ENCODE measurements around the gene HMGCR.

HMGCR gene

GRCh38 chr5:75341934-75342333 lies 4.9 kb downstream of the HMGCR start:
- DNase-seq, result no peak

- no peak for DNase-seq
Observed at GRCh38 chr5:75342836-75343235, 5.8 kb downstream of the HMGCR start.

DNA sequence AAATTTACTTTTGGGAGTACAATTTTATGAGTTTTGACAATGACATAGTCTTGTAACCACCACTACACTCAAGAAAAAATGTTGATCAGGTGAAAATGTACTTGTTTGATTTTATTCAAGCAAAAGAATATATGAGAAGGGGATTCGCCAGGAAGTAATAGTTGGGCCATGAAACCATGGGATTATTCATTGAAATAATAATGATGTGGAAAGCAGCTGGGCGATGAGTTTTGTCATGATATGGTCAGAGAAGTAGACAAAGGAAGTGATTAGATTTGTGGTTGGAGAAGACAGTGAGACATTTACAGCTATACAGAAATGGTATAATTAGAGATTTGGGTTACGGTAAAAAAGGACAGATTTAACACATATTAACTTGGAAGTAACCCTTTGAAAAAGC lies 11.2 kb downstream of the HMGCR start:
- no peak for DNase-seq

GRCh38 chr5:75349663-75350062 lies 12.6 kb downstream of the HMGCR start:
- DNase-seq, result no peak

DNA sequence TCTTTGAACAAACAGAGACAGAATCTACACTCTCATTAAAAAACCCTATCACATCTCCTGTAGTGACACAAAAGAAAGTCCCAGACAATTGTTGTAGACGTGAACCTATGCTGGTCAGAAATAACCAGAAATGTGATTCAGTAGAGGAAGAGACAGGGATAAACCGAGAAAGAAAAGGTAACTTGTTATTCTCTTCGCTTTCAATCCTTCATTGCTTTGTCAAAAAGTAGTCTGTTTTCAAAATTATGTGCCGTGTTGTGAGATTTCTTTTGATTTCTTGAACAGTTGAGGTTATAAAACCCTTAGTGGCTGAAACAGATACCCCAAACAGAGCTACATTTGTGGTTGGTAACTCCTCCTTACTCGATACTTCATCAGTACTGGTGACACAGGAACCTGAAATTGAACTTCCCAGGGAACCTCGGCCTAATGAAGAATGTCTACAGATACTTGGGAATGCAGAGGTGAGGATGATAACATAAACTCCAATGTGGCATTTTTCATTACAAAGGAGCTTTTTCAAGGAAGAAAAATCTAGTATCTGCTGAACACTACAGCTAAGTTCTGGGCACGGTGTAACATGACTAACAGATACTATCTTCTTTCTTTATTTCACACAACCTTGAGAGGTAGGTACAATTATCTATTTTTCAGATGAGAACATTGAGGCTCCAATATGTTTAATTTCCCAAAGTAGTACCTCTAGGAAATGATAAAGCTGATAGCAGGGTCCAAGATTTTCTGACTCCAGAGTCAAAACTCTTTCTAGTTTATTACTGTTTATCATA lies 14.3 kb downstream of the HMGCR start:
- no peak for DNase-seq

DNA sequence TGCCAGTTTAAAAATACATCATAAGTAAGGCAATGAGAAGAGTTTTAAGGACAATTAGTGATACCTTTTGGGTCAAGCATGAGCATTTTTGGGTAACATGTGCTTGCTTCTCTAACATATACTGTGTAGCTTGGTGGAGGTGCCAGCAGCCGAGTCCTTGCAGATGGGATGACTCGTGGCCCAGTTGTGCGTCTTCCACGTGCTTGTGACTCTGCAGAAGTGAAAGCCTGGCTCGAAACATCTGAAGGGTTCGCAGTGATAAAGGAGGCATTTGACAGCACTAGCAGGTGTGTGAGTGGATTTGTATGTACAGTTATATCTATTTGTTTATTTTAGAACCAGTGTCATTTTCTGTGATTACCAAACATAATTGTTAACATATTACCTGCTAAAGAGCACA lies 18.2 kb downstream of the HMGCR start:
- DNase-seq, result no peak

GRCh38 chr5:75356719-75357118 lies 19.7 kb downstream of the HMGCR start:
- DNase-seq, result no peak

- no peak for DNase-seq
Observed at GRCh38 chr5:75358117-75358516, 21.1 kb downstream of the HMGCR start.

GRCh38 chr5:75361310-75361709 lies 24.3 kb downstream of the HMGCR start:
- DNase-seq, result no peak

DNA sequence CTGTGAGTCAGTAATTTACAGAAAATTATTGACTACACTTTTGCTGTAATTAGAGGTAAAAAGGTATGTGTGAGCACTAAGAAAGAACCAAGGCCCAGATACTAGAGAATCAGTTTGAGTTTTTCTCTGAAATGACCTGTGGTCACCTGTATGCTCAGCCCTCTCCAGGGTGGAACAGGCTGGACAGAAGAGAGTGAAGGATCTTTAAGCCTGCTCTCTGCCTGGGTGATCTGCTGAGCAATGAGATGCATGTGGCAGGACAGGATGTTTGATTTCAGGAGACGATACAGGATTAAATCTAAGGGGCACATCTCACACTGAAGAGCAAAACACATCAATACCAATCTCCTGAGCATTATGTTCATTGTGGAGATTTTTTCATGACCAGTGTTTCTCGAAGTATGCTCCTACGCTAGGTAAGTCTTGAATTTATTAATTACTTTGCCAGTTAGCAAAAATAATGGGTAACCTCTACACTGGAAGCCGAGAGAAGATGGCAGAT lies 25.5 kb downstream of the HMGCR start:
- no peak for DNase-seq

- DNase-seq, result no peak
Observed at GRCh38 chr5:75363111-75363510, 26.1 kb downstream of the HMGCR start.

DNA sequence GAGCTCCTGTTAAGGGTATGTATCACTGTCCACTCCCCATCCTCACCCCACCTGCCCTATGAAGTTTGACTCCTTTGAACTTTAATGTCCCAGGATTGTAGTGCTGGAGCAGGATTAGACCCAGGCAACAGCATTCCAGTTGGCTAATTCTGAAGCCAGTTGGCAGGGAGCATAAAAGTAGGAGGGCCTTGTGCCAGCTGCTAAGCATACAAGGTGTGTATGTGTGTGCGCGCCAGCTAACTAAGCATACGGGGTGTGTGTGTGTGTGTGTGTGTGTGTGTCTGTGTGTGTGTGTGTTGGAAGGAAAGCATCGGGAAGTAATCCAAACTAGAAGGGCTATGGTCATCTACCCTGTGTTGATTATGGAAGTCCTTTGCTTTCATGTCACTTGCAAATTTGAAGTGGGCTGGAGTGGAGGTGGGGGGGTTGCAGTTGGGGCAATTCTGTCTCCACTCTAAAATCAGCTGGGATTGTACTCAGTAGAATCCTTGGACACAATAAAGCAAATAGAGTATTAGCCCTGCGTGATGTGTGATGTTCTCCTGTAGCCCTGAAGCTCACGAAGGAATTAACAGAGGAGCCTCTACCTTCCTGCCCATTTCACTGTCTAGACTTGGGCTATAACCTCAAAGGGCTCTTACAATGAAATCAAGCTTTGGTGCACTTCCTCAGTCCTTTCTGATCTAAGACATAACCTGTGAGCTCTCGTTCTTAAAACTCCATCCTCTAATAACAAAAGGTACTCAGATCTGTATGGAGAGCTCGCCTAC lies 26.9 kb downstream of the HMGCR start:
- DNase-seq, result no peak

GRCh38 chr5:75364571-75365280 lies 27.7 kb downstream of the HMGCR start:
- no peak for DNase-seq

DNA sequence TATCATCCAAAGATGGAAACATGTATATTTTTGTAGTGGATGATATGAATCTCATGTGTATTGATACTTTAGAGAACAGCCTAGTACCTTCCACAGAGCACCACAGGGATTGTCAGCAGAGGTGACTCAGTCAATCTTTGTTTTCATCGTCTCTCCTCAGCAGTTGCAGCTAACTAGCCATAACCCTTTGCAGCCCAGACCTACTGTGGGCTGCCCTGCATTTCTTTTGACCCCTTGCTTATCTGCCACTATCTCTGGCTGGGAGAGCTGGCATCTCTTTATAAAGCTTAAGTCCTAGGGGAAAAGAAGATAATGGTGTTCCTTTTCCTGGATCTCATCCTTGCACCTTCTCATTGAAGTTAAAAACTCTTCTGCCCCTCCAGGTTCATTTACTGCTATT lies 28.7 kb downstream of the HMGCR start:
- DNase-seq, result no peak

GRCh38 chr5:75366787-75367186 lies 29.8 kb downstream of the HMGCR start:
- DNase-seq, result no peak

DNA sequence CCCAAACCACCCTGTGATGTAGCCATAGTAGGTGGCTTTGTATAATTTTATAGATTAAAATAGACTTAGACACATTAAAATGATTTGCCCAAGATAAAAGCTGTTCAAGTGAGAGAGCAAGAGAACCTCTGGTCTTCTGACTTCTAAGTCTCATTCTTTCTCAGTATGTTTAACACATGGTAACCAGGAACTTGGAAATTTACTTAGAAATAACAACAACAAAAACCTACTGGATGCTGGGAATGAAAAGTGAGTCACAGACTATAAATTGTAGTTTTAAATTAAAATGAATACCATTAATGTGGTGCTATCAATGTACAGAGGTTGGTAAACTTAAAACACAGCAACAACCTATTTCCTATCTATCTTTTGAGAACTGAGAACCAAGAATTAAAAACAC lies 30.4 kb downstream of the HMGCR start:
- DNase-seq, result no peak

GRCh38 chr5:75368391-75368790 lies 31.4 kb downstream of the HMGCR start:
- DNase-seq, result no peak

GRCh38 chr5:75373862-75374261 lies 36.8 kb downstream of the HMGCR start:
- no peak for DNase-seq

DNA sequence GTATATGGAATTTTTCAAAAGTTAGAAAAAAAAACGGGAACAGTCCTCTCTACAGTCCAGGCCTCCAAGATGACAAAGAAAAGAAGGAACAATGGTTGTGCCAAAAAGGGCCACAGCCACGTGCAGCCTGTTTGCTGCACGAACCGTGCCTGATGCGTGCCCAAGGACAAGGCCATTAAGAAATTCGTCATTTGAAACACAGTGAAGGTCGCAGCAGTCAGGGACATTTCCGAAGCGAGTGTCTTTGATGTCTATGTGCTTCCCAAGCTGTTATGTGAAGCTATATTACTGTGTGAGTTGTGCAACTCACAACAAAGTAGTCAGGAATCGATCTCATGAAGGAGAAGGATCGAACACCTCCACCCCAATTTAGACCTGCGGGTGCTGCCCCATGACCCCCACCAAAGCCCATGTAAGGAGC lies 37.4 kb downstream of the HMGCR start:
- DNase-seq, result no peak

DNA sequence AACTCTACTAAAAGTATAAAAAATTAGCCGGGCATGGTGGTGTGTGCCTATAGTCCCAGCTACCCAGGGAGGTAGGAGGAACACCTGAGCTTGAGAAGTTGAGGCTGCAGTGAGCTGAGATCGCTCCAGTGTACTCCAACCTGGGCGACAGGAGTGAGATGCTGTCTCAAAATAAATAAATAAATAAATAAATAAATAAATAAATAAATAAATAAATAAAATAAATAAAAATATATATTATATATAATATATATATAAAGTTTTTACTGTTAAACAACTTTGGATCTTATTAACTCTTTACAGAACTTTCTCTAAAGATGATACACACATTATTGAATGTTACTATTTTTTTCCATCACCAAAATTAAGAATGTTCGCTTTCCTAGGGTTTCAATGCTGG lies 38.4 kb downstream of the HMGCR start:
- DNase-seq, result no peak

- no peak for DNase-seq
Observed at GRCh38 chr5:75380099-75380498, 43.1 kb downstream of the HMGCR start.

DNA sequence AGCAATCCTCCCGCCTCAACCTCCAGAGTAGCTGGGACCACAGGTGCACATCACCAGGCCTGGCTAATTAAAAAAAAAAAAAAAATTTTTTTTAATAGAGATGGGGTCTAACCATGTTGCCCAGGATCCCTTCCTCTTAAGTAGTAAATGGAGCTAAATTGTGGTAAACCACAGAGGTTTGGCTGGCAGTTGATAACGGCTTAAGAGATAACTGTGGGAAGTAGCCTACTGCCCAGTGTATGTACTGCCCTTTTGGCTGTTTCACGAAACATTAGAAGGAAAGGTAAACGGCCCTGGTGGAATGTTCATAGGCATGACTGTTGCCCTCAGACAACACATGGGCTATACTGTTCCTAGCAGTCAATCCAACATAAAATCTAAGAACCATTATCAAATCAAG lies 44.4 kb downstream of the HMGCR start:
- no peak for DNase-seq

DNA sequence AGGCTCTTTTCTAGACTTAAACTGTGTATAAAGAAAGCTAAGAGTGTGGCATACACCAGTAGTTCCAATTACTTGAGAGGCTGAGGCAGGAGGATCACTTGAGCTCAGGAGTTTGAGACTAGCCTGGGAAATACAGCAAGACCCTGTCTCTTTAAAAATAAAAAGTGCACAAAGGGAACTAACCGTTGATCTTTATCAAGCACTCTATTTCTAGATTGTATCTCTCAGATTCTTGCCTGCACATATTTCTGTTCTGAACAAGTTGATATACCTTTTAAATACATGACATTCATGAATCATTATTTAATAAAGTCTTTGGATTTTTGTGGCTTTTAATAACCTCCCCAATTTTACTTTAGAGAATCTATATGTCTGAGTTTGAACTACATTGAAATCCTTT lies 47.2 kb downstream of the HMGCR start:
- no peak for DNase-seq

- no peak for DNase-seq
Observed at GRCh38 chr5:75387806-75388205, 50.8 kb downstream of the HMGCR start.
